ENCODE data around the gene ABCC12.

Gene ABCC12

DNA sequence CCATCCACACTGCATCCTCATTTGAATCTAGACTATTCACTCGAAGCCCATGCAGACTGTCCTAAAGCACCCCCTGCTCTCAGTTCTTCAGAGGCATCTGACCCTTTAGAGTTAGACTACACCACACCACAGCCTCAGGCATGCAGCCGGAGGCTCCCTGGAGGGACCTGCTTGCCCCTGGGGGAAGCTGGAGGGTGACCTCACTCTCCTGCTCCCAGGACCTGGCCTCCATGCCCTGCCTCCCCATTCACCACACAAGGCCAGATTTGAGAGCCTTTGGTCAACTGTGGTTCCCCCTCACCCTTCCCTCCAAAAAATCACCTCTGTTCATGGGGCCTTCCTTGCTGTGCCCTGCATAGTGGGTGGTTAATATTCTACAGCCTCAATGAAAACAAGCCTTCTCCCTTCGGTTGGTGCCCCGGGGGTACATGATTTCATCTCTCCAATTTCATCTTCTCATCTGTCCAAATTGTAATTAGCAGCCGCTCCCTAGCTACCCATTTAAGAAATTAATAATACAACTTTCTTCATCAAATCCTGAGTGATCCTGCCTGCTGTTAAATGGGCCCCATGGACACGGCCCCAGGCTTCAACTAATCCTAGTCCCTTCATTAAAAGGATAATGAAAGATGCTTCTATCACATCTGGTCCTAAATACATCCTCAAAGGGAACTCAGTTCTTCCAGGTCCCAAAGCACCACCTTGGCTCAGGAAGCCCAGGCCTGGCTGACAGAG is 24.4 kb downstream of the ABCC12 start:
- peak; percentile 3 for DNase-seq

DNA sequence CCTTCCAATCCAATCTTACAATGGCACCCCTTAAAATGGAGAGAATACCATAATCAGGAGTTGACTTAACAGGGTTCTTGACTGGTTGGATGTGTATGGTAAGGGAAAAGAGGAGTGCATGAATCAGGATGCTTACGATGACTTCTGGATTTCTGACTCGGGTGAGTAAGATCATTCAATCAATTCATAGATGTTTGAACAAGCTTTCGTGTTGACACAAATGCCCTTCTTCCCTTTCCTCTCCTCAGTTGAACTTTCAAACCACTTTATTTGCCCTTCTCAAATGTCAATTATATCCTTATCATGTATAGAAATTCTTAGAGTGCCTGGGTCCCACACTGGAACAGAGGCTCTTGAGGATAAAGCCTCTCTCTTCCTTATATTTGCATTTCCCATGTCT is 25.9 kb downstream of the ABCC12 start:
- DNase-seq = no peak

DNA sequence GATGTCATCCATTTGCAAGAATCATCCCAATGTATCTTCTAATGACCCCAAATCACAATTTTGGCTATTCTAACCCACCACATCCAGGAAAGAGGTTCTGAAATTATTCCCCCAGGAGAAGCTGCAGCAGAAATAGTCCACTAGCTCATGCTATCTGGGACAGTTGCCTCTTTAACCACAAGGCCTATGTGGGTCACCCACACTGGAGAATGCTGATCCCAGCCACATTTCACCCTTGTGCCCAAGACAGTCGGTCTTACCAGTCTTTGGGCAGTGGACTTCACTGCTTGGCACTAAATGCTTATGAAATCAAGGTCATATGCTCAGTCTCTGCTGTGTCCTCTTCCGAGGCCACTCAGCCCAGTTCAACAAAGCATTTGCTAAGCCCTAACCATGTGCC is 27.0 kb downstream of the ABCC12 start:
- no peak for DNase-seq

DNA sequence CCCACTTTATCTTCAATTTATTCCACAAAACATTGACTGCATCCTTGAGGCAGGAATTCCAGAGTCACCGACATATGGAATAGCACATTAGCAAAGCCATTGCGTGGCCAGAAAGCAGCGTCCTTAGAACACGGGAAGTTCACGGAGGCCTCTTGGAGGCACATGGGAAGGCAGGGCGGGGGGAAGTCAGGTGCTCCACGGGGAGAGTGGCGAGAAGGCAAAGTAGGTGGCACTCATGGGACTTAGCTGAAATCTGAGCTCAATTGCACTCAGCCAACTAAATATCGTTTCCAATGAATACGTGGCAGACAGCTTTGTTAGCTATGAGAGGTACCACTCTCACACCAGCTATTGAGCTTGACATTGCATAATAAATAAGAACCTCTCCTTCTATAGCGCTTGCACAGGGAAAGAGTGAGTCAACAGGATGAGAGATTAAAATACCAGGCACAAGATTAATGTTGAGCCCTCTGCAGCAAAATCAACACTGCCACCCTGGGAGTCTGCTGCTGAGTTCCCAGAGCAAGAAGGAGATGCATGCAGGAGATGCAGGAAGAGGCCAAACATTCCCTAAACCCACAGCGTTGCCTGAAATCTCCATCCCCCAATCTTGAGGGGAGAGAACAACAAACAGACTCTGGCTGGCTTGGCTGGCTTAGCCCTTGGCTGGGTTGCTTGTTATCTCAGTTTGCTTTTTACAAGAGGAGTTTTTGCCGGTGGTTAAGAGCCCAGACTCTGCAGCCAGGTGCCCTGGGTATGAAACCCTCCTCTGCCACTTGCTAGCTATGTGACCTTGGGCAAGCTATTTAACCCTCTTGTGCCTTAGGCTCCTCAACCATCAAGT is 28.8 kb downstream of the ABCC12 start:
- peak; percentile 95 for DNase-seq

DNA sequence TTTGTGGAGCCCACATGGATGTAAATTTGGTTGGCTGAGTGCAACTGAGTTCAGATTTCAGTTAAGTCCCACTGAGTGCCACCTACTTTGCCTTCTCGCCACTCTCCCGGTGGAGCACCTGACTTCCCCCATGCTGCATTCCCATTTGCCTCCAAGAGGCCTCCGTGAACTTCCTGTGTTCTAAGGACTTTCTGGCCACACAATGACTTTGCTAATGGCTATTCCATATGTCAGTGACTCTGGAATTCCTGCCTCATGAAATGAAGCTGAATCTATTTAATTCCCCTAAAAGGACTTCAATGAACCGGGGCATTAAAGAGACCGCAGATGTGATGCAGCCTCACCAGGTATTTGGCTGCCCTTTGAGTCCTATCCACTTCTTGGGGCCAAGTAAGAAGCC is 29.9 kb downstream of the ABCC12 start:
- peak; percentile 58 for DNase-seq

DNA sequence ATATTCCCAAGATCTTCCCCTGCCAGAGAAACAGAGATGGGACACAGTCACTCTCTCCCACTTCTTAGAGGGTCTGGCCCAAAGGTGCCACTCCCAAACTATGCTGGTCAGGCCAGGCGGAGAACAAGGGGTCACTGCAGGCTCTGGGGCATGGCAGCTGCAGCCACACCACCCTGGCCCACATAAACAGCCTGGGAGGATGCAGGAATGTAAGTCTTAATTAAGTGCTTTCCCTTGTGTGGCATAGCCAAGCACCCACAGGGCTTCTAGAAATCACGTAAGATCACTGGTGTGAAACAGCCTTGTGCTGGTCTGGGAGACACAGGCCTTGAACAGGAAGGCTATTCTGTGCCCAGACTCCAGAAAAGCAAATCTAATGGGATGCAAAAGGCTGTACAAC is 31.5 kb downstream of the ABCC12 start:
- DNase-seq = no peak

DNA sequence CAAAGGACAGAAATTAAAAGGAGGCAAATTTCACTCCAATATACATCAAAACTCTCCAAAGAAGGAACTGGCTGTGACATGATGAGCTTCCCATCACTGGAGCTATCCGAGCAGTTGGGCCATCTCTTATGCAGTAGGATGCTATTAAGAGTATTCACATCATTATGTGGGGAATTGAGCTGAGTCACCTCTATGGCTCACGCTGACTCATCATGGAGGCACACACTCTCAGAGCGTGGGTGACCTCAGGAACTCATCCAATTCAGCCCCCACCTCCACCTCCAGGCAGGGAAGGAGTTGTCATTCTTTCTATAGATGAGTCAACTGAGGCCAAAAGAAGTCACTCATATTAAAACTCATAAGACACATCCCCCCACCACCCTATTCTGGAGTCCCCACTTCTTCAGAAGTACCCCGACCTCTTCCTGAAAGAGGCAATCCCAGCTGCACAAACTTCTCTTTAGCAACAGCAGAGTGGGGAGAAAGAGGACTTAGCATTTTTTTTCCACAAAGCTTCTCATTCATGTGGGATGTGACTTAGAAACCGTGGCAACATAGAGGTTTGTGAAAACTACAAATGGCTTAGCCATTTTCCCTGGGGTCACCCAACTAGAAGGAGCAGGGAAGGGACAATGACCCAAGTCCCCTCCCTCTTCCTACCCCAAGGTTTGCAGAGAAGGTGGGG is 32.5 kb downstream of the ABCC12 start:
- no peak for DNase-seq

DNA sequence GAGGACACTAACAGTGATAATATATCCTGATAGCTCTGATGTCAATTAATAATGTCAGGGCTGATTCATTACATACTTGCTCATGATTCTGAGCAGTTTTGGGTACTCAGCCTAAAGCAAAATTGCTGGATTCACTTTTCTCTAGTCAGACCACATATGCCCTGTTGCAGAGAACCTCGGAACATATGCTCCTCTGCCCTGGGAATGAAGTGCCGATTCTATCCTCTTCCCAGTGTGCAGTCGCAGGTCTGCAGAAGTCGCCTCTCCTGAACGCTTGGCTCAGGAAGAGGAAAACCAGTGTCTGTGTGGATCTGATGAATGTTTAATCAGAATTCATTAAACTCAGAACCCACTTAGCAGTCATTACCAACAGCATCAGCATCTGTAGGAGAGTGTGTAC is 34.5 kb downstream of the ABCC12 start:
- no peak for DNase-seq

DNA sequence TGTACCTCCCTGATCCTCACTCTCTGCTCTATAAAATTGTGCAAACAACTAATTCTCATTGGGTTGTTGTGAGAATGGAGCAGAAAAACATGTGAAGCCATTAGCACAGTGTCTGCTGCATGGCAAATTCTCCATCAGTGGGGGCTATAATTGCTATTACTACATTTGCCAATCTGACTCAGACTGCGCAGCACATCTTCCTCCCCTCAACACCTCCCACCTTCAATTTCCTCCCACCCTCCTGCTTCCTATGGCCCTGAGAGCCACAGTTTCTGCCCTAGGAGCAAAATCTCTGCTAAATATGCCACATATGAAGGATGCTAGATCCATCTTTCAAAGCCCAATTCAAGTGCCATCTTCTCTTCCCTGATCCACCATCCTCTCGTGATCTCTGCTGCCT is 37.0 kb downstream of the ABCC12 start:
- no peak for DNase-seq

DNA sequence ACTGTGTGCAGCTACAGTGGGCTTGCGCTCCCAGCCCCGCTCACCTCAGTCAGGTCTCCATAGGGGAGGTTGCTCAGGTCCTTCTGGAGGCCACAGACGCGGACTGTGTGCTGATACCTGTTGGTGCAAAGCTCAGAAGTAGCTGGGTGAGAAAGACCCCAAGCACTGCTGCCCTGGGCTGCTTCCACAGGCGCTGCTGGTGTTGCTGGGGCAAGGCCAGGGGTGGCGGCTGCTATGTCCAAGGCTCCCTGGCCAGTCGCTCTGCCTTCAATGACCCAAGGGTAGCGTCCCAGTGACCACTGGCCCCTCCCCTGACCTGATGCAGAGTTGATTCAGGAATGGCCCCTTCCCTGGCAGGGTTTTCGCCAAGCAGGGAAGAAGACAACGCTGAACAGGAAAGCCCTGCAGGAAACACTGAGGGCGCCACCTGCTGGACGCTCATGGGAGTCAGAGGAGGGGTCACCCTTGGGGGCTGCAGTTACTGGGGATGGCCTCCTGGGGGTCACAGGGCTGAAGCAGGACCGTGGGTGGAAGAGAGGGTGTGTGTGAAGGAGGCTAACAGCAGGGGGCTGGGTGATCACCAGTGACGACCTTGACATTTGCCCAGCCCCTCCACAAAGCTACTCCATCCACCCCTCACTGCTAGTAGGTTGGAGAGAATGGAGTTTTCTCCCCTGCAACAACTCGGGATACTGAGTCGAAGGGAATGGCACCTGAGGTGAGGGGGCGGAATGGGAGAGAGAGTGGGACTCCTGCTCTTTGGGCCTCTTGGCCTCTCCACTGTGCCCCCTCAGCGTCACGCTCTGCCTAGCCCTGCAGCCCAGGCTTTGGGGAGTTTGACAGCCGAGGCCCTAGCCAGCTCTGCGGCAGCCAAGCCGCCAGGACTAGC is 38.3 kb downstream of the ABCC12 start:
- peak; percentile 25 for DNase-seq

DNA sequence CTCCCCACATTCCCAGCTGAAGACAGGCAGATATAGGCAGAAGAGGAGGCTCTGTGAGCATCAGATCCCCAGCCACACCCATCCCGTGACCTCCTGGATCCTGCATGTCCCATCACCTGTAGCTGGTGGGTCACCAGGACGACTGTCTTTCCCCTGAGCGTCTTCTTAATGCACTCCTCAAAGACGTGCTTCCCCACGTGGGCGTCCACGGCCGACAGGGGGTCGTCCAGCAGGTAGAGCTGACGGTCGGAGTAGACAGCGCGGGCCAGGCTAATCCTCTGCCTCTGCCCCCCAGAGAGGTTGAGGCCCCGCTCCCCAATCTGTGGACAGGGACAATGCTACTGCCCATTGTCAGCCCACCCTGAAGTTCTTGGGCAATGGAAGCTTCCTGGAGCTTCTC is 40.5 kb downstream of the ABCC12 start:
- DNase-seq = no peak

DNA sequence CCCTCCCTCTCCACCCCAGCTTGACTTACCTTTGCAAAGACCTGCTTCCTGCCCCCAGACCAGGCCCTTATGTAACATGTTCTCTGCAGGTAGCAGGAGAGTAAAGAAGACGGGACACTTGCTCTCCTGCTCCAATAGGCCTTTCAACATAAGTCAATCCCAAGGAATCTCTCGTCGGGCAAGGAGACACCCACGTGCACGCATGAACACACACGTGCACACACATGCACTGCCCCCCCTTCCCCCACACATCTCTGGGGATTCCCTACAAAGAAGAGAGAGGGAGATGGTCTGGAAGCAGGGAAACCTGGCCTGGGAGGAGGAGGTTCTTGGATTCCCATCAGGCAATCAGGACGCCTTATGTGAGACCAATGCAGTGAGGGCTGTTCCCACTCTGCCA is 41.4 kb downstream of the ABCC12 start:
- no peak for DNase-seq

DNA sequence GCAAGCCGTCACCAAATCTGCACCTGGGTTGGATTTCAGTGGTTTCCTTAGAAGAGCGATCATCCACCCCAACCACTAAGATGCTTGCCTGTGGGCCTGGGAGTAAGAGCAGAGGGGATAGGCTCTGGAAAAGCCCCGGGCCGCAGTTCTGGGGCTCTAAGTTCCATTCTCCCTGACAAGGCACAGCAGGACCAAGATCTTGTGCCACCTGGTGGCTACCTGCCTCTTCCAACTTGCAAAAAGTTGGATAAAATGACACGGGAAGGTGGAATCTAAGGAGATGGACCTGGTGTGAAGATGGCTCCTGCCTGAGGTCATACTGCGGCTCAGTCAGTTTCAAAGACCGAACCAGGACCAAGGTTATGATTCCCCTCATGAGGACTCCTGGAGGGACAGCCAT is 42.3 kb downstream of the ABCC12 start:
- no peak for DNase-seq

DNA sequence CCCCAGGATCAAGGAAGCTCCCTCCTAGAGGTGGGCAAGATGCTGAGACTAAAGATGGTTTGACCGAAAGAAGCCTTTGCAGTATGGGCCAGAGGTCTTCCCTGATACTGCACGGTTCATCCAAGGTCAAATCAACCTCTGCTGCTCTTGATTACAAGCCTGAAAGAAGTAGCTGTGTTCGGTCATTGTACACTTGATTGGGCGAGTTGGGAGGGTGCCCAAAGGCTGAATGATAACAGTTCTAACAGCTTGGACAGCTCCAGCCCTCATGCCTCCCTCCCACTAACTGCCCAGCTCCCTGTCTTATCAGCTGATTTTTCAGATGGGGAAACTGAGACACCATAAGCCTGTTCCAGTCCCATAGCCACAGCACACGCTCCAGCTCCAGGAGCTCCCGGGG is 42.8 kb downstream of the ABCC12 start:
- no peak for DNase-seq

DNA sequence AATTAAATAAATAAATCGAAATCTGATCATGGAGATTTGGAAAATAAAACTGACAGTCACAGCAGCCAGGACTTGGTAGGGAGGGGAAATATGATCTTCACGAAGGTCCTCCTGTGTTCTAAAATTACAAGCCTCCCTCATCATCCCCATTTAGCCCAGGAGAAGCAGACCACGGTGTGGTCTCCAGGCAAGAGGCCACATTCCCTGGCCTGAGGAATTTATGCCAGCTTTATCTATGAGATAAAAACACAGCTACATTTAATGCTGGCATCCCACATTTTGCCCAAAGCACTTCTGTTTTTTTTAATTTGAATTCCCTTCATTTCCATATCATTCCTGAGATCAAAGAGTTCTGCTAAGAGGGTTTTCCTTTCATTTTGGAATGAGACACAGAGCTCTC is 43.2 kb downstream of the ABCC12 start:
- DNase-seq = no peak

DNA sequence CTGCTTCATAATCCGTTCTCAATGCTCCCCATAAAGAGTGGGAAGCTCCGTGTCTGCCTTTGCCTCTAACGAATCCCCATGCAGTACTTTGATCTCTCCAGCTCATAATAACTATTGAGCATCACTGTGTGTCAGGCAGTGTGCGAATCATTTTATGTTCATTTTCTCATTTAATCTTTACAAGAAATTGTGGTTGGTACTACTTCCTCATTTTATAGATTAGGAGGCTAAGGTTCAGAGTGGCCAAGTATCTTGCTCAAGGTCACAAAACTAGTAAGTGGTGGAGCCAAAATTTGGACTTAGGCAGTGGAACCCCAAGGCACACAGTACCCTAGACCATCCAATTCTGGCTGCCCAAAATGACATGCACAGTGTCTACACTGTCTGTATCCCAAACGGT is 44.8 kb downstream of the ABCC12 start:
- DNase-seq = no peak

DNA sequence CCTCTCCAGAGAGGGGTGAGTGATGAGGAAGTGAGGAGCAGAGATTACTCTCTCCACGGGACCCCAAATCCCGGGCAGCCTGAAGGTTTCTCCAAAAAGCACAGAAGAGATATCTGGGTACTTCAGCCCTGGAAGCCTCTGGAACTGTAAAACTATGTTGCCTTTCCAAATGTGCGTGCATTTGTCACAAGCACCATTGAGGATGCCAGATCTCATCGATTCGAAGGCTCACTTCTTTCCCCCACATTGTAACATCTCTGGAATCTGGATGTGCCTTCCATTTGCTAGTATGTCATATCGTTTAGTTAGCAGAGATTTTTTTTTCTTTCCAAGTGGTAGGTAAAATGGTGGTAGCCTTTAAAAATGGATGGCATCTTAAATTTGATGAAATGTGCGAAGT is 45.8 kb downstream of the ABCC12 start:
- no peak for DNase-seq

DNA sequence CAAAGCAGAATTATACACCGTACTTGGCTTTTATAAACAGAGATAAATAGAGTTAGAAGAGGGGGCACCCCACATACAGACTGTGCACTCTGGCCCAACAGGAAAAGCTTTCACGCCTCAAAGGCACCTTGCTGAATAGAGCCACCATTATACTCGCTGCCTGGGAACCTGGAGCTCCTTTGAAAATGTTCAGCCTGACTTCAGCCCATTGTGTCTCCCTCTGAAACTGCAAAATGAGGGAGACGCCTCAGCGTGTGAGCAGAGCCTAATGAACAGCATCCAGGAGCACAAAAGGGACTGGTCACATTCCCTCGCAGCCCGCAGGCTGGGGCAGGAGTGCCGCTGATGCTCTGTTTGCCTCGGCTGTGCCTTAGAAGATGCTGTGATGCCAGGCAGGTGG is 46.3 kb downstream of the ABCC12 start:
- DNase-seq = no peak

DNA sequence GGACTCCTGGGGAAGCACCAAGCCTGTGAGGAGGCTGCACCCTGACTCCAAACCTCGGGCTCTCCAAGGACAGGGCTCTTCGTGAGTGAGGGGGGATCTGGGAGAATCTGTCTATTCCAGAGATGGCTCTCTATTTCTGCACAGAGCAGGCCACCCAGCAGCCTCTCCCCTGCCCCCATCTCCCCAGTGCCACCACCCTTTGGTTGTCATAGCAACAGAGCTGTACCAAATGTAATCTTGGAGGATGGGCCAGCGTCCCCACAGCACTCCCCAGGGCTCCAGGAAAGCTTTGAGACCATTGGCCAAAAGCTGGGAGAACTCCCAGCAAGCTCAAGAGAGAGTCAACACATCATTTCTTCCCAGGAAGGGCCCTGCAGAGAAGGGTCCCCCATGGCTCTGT is 49.3 kb downstream of the ABCC12 start:
- DNase-seq = no peak

Measured in NCI-H524 treated with DMSO at 0.1 percent for 48 hours (cell line).